GM21576 (cell line): ENCODE data around the gene DCAF5.

ENCODE experiments used
- ATAC-seq: cut with Tn5 transposase; IDR thresholded peaks from one replicate; pipeline ENCODE4 v1.9.1; 2021; ENCODE audit warnings: mild to moderate bottlenecking, moderate library complexity; ENCODE audit not compliant: unreplicated experiment

DCAF5 gene

DNA sequence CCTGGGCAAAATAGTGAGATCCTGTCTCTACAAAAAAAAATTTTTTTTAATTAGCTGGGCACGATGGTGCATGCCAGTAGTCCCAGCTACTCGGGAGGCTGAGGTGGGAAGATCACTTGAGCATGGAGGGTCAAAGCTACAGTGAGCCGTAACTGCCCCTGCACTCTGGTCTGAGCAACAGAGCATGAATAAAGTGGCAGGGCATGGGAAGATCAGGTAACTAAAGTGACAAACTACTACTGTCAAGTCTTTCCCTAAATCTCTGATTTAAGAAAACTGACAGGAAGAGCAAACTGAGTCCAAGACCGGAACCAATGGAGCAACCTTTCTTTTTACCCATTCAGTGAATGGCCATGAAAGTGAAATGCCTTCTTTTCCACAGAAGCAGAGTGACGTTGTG lies 10.8 kb downstream of the DCAF5 start:
- no peak for ATAC-seq

DNA sequence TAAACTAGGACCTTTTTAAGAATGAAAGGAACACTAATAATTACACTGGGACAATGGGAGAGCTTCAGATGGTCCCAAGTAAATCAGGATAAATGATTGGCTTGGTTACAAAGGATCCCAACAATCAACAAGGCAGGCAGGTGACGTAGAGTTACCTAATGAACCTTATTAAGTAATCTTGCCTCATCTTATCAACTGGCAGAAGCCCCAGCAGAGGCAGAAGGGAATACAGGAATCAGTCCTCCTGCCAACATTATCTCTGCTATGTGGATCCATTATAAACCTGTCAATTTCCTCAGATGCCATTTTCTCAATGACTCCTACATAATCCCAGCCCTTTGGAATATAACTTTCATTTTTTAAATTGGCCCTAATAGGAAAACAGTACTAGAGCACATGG lies 11.4 kb downstream of the DCAF5 start:
- ATAC-seq = no peak

GRCh38 chr14:69139743-69140142 lies 13.2 kb downstream of the DCAF5 start:
- ATAC-seq = no peak

DNA sequence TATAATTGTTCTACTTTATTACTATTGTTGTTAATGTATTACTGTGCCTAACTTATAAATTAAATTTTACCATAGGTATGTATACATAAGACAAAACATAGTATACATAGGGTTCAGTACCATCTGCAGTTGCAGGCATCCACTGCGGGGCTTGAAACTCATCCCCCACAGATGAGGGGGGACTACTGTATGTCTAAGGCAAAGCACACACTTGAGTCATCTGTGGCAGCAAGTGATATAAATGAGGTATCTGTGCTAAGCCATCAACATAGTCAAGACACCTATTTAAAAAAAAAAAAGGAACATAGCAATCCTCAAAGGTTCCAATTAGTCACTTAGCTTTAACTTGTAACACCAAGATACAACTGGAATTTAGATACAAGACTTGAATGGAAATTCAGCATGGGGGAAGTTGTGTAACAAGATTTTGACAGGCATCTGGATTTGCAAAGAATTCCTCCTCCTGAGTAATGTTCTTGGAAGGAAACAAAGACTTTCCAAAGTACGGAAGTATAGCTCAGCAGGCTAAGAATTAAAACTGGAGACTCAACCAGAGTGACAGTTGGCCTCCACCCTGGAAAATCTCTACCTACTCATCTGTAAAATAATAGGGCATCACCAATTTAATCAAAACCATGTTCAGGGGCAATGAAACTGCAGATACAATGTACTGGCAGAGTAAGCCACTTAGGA lies 14.9 kb downstream of the DCAF5 start:
- no peak for ATAC-seq

DNA sequence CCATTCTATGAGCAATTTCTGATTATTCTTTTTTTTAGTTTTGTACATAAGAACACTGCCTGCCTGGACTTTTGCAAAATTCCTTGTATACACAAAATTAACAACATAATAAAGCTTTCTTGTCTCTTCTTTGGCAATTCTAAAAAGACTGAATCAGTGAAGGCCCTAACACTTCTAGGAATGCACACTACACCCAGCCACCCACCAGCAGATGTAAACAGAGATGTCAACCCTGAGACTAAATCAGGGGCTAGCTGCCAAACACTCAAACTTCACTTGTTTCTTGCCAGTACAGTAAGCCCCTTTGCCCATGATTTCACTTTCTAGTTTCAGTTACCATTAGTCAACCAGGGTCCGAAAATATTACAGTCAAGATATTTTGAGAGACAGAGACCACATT lies 15.5 kb downstream of the DCAF5 start:
- no peak for ATAC-seq

DNA sequence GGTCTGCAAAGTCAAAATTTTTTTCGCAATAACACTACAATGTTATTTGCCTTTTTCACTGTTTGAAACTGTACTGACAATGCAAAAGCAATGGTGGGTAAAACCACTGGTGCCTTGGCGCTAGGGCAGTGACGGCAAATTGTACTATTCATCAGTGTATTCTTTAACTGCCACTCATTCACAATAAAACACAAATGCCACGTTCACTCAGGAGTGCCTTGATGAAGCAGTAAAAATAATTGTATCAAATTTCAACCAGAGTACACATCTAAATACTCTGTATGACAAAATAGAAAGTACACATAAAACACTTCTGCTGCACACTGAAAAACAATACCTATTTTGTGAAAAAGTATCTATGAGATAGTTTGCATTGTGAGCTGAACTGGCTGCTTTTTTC lies 17.8 kb downstream of the DCAF5 start:
- no peak for ATAC-seq

GRCh38 chr14:69133206-69134125 lies 19.5 kb downstream of the DCAF5 start:
- ATAC-seq = no peak

GRCh38 chr14:69132513-69133181 lies 20.3 kb downstream of the DCAF5 start:
- ATAC-seq = no peak

GRCh38 chr14:69131176-69131575 lies 21.7 kb downstream of the DCAF5 start:
- no peak for ATAC-seq

- no peak for ATAC-seq
Observed at GRCh38 chr14:69129264-69129880, 23.5 kb downstream of the DCAF5 start.

- no peak for ATAC-seq
Observed at GRCh38 chr14:69118305-69118704, 34.6 kb downstream of the DCAF5 start.

DNA sequence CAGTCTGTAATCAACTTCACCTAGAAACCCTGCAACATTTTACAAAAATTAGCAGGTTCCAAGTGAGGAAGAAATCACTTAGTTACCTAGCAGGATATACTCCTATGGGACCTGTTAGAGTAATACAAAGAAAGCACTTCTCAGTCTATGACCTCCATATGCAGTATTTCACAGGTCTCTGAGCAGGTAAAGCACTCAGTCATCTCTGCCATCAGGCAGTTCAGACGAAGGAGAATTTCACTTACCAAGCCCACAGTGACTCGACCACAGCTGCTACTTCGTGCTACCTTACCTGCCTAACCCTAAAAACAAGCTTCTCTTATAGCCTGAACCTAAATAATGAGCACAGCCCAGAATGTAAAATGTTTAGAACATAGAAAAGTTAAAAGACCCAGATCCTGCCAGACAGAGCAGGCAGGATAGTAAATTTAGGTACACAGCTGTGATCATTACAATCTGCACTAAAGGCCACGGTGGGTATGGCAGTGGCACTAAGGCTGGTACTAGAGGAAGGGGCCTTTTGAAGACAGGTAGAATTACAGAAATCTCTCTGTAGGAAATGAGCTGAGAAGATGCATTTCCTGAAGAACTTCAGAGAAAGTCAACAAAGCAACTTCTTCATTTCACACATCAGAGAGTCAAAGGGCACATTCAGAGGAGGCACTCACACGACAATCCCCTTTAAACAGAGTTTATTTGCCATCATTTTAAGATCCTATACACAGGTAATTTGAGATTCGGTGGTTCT lies 35.7 kb downstream of the DCAF5 start:
- no peak for ATAC-seq

- ATAC-seq = no peak
Observed at GRCh38 chr14:69115407-69116185, 37.3 kb downstream of the DCAF5 start.

GRCh38 chr14:69114763-69115162 lies 38.2 kb downstream of the DCAF5 start:
- no peak for ATAC-seq

DNA sequence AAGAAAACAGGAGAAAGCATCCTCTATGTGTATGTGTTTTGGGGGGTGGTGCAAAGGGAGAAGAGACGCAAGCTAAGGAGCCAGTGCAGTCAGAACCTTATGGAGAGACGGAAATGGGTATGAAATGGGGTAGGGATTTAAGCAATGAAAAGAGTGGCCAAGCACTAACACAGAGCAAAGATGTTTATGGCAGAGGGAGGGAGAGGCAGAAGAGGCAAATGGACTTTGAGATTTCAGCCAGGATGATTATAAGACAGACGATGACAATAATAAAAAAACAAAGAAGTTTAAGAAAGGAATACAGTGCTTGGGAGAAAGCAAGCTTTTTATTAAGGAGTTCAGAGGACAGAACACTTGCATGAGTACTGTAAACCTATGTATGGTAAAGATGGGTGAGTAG lies 44.6 kb downstream of the DCAF5 start:
- ATAC-seq = no peak

DNA sequence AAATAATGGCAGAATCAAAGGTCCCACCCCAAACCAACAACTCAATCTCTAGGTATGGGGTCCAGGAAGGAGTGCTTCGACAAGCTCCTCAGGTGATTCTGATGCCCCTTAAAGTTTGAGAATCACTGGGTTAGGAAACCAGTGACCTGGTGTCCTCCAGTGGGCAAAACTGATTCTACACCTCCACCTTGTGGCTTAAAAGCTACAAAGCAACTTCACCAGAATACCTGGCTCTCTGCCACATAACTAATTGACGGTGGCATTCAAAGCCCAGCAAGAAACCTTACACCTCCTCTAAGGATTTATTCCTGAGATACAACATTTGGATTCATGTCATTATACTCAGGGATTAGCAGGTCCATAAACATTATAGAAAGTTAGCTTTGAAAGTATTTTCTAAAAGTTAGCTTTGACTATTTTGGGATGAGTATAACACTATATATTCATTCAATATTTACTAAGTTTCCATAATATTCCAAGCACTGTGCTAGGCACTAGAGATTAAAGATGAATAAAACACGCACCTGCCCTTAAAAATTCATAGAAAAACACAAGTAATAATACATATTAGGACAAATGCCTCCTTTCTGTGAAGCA lies 45.4 kb downstream of the DCAF5 start:
- ATAC-seq = no peak

DNA sequence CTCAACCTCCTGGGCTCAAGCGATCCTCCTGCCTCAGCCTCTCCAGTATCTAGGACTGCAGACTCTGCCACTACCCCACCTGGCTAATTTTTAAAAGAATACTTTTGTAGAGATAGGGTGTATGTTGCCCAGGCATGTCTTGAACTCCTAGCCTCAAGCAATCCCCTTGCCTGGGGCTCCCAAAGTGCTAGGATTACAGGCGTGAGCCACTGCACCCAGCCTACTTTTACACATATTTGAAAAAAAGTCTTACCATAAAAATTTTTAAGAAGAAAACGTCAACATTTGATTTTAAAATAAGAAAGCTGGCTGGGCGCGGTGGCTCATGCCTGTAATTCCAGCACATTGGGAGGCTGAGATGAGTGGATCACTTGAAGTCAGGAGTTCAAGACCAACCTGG lies 46.5 kb downstream of the DCAF5 start:
- no peak for ATAC-seq

GRCh38 chr14:69105326-69105725 lies 47.6 kb downstream of the DCAF5 start:
- no peak for ATAC-seq

GRCh38 chr14:69101331-69101826 lies 51.5 kb downstream of the DCAF5 start:
- ATAC-seq = no peak
